Measurements from ENCODE around the gene TARP.

TARP gene

DNA sequence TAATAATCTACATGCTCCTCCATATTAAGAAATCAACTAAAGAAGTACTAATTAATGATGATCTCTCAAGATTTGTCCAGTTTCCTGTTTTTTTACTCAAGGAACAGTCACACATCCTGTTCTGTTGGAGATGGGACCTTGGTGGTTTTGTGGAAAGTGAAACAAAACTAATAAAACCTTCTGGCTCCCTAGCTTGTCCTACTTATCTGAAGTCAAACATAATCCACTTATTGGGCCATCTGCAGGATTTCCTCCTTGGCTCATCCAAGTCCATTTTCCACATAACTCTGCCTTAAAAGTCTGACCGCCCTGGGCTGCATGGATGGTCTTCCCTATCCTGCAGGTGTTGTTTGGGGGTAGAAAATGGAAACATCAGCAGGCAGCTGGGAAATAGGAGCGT lies 39.4 kb upstream of the TARP start:
- H3K9me2 ChIP-seq (replicated peaks; ENCODE audit: low read depth, low read length) = no peaks in the 10 kb centered on the region
- no peaks in the 10 kb centered on the region for H3F3A ChIP-seq (ENCODE audit: low read depth)
- TF ChIP-seq CTCF (conservative IDR thresholded peaks at IDR 0.05; ENCODE audit: low read length) = no peak
- TF ChIP-seq EZH2phosphoT487 (IDR thresholded peaks at IDR 0.05; ENCODE audit: borderline replicate concordance) = no peak
- H4K20me1 ChIP-seq (ENCODE audit: insufficient read depth, low read length, poor library complexity, severe bottlenecking) = no peaks in the 10 kb centered on the region
- peaks cover 5% of the 10 kb centered on the region for H3K79me2 ChIP-seq (ENCODE audit: insufficient read depth, low read length)
- H3K9me3 ChIP-seq (ENCODE audit: insufficient read depth, low read depth, low read length) = no peaks in the 10 kb centered on the region
- no peak overlapping the region for H2AFZ ChIP-seq (ENCODE audit: low read length)
- no peaks in the 10 kb centered on the region for H3K36me3 ChIP-seq (ENCODE audit: insufficient read depth, low read length)
- no peak overlapping the region for H3K9ac ChIP-seq (ENCODE audit: low read depth, low read length, poor library complexity, severe bottlenecking)
- H3K4me1 ChIP-seq (ENCODE audit: insufficient read depth, low read length, poor library complexity, severe bottlenecking) = peaks cover 2% of the 10 kb centered on the region
- no peak overlapping the region for H3K4me2 ChIP-seq (ENCODE audit: low read depth, low read length, poor library complexity, severe bottlenecking)
- H3K27me3 ChIP-seq (ENCODE audit: insufficient read depth, low read length, poor library complexity, severe bottlenecking) = no peaks in the 10 kb centered on the region
- H3K4me3 ChIP-seq (ENCODE audit: low read length, poor library complexity, severe bottlenecking) = no peak overlapping the region

DNA sequence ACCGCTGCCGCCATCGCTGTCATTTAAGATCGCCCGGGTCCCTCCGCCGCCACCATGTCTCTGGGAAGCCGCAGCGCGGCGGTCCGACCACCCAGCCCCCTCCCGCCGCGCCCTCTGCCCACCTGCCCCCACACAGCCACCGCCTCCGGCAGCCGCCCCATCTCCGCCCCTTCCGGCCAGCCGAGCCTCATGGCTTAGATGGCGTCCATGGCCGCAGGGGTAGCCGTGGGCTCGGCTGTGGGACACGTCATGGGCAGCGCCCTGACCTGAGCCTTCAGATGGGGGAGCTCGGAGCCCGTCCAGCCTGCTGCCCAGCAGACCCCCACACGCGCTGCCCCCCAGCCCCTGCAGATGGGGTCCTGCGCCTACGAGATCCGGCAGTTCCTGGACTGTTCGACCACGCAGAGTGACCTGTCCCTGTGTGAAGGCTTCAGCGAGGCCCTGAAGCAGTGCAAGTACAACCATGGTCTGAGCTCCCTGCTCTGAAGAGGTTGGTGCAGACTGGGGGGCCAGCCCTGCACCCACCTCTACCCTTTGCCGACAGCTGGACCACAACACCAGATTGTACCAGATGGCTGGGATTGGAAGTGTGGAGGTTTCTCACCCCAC lies 38.0 kb upstream of the TARP start:
- H3K4me3 ChIP-seq (ENCODE audit: low read length, poor library complexity, severe bottlenecking) = no peak overlapping the region
- no peaks in the 10 kb centered on the region for H3K27me3 ChIP-seq (ENCODE audit: insufficient read depth, low read length, poor library complexity, severe bottlenecking)
- H3K79me2 ChIP-seq (ENCODE audit: insufficient read depth, low read length) = no peaks in the 10 kb centered on the region
- TF ChIP-seq EZH2phosphoT487 (IDR thresholded peaks at IDR 0.05; ENCODE audit: borderline replicate concordance) (no peak), CTCF (conservative IDR thresholded peaks at IDR 0.05; ENCODE audit: low read length) (no peak)
- no peak overlapping the region for H3K4me2 ChIP-seq (ENCODE audit: low read depth, low read length, poor library complexity, severe bottlenecking)
- H4K20me1 ChIP-seq (ENCODE audit: insufficient read depth, low read length, poor library complexity, severe bottlenecking) = no peaks in the 10 kb centered on the region
- no peaks in the 10 kb centered on the region for H3K9me3 ChIP-seq (ENCODE audit: insufficient read depth, low read depth, low read length)
- H3K36me3 ChIP-seq (ENCODE audit: insufficient read depth, low read length) = no peaks in the 10 kb centered on the region
- H3K9me2 ChIP-seq (replicated peaks; ENCODE audit: low read depth, low read length) = no peaks in the 10 kb centered on the region
- no peaks in the 10 kb centered on the region for H3K4me1 ChIP-seq (ENCODE audit: insufficient read depth, low read length, poor library complexity, severe bottlenecking)
- no peaks in the 10 kb centered on the region for H3F3A ChIP-seq (ENCODE audit: low read depth)
- no peak overlapping the region for H3K9ac ChIP-seq (ENCODE audit: low read depth, low read length, poor library complexity, severe bottlenecking)
- H2AFZ ChIP-seq (ENCODE audit: low read length) = no peak overlapping the region

- no peak overlapping the region for H2AFZ ChIP-seq (ENCODE audit: low read length)
- no peaks in the 10 kb centered on the region for H4K20me1 ChIP-seq (ENCODE audit: insufficient read depth, low read length, poor library complexity, severe bottlenecking)
- H3K9me2 ChIP-seq (replicated peaks; ENCODE audit: low read depth, low read length) = no peaks in the 10 kb centered on the region
- TF ChIP-seq CTCF (conservative IDR thresholded peaks at IDR 0.05; ENCODE audit: low read length) (no peak), EZH2phosphoT487 (IDR thresholded peaks at IDR 0.05; ENCODE audit: borderline replicate concordance) (no peak)
- no peaks in the 10 kb centered on the region for H3K4me1 ChIP-seq (ENCODE audit: insufficient read depth, low read length, poor library complexity, severe bottlenecking)
- H3K79me2 ChIP-seq (ENCODE audit: insufficient read depth, low read length) = no peaks in the 10 kb centered on the region
- H3F3A ChIP-seq (ENCODE audit: low read depth) = no peaks in the 10 kb centered on the region
- H3K4me3 ChIP-seq (ENCODE audit: low read length, poor library complexity, severe bottlenecking) = no peak overlapping the region
- H3K9ac ChIP-seq (ENCODE audit: low read depth, low read length, poor library complexity, severe bottlenecking) = no peak overlapping the region
- H3K4me2 ChIP-seq (ENCODE audit: low read depth, low read length, poor library complexity, severe bottlenecking) = no peak overlapping the region
- no peaks in the 10 kb centered on the region for H3K36me3 ChIP-seq (ENCODE audit: insufficient read depth, low read length)
- no peaks in the 10 kb centered on the region for H3K9me3 ChIP-seq (ENCODE audit: insufficient read depth, low read depth, low read length)
- no peaks in the 10 kb centered on the region for H3K27me3 ChIP-seq (ENCODE audit: insufficient read depth, low read length, poor library complexity, severe bottlenecking)
These were observed 37.2 kb upstream of the TARP start for GRCh38 chr7:38310591-38311101.
